ENCODE measurements around the gene PCGF6.

The PCGF6 gene

DNA sequence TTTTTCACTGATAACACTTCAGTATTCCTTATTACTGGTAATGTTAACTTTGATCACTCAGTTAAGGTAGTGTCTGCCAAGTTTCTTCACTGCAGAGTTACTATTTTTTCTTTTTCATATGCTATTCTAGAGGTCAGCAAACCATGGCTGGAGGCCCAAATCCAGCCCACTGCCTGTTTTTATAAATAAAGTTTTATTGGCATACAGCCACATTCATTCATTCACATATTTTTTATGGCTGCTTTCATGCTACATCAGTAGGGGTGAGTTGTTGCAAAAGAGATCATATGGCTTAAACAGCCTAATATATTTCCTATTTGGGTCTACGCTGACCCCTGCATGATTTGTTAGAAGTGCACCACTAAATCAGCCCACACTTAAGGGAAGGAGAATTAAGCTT lies 94.3 kb downstream of the PCGF6 start:
- no peak for DNase-seq (ENCODE audit: low read depth)

GRCh38 chr10:103254538-103255325 lies 96.2 kb downstream of the PCGF6 start:
- no peak for DNase-seq (ENCODE audit: low read depth)

- DNase-seq (ENCODE audit: low read depth): no peak
These were observed 96.8 kb downstream of the PCGF6 start for GRCh38 chr10:103254113-103254512.

Measured in activated T-cell treated with anti-CD3 and anti-CD28 coated beads for 1 hour (primary cell).